ENCODE data around the gene IL17RE. TPM values are rescaled to one million over a fixed set of nuclear protein-coding genes. Genes with fewer than 3 reads are reported as not detected.

IL17RE gene
- total and polyA plus RNA-seq, 2 of the 13 experiments (the other 11 are each of a cell fraction or from before 2014, with no cell fraction given): 14.5 to 24.1 TPM

GRCh38 chr3:9862391-9863057 is 40.1 kb upstream of the IL17RE start (continued):
- TF ChIP-seq ZNF773 (CRISPR knock-in tag; IDR thresholded peaks at IDR 0.05; ENCODE audit: borderline replicate concordance) (no peak), NFIC (IDR thresholded peaks at IDR 0.05; ENCODE audit: low read length) (no peak), ZNF282 (IDR thresholded peaks at IDR 0.05; ENCODE audit: partially characterized antibody) (no peak), IRX3 (CRISPR knock-in tag; IDR thresholded peaks at IDR 0.05; ENCODE audit: borderline replicate concordance, low read depth) (no peak), ZNF740 (CRISPR knock-in tag; IDR thresholded peaks at IDR 0.05) (0 out of 2 replicates have a peak, but pooled peaks have one; percentile 32), PLRG1 (conservative IDR thresholded peaks at IDR 0.05) (no peak), ZNF678 (CRISPR knock-in tag; IDR thresholded peaks at IDR 0.05) (no peak), JUN (CRISPR knock-in tag; IDR thresholded peaks at IDR 0.05) (no peak), FOXA3 (CRISPR knock-in tag; IDR thresholded peaks at IDR 0.05) (peak; percentile 51), ELF3 (CRISPR knock-in tag; IDR thresholded peaks at IDR 0.05) (peak; percentile 49), ZMYM2 (CRISPR knock-in tag; IDR thresholded peaks at IDR 0.05) (no peak), ELF1 (CRISPR knock-in tag; IDR thresholded peaks at IDR 0.05) (no peak), SIN3A (IDR thresholded peaks at IDR 0.05; ENCODE audit: borderline replicate concordance, low read depth, low read length) (no peak), SSRP1 (CRISPR knock-in tag; IDR thresholded peaks at IDR 0.05) (no peak), SIN3B (IDR thresholded peaks at IDR 0.05; ENCODE audit: low read length) (no peak), ZNF354B (CRISPR knock-in tag; IDR thresholded peaks at IDR 0.05) (no peak), NKX3-1 (CRISPR knock-in tag; IDR thresholded peaks at IDR 0.05) (no peak), ZBTB40 (IDR thresholded peaks at IDR 0.05) (no peak), ZBTB40 (CRISPR knock-in tag; IDR thresholded peaks at IDR 0.05) (no peak)
- TF ChIP-seq, protein P1, sequence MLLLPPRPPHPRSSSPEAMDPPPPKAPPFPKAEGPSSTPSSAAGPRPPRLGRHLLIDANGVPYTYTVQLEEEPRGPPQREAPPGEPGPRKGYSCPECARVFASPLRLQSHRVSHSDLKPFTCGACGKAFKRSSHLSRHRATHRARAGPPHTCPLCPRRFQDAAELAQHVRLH (CRISPR knock-in tag; IDR thresholded peaks at IDR 0.05; ENCODE audit: borderline replicate concordance, low read depth): peak; percentile 90

Measured in HepG2 (cell line).